ENCODE measurements around the gene FXYD6.
A peak's percentile ranks its signal among the peaks of the same experiment; 100 is the strongest.

Gene FXYD6

DNA sequence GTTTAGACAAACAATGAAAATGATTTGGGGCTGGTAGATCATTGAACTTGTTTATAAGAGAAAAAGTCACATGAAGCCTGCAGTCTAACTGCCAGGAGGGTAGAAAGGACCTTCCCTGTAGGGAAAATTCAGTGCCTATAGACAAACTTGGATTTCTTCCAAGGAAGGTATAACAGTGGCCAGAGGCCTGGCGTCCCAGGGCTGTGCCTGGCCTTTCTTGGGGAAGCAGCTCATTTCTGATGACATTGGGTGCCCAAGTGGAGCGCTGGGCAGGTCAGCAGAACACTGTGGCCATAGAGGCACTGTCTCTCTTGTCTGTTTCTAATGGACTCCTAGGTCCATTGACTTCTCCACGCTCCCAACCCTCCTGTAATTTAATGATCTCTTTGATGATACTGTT lies 6.6 kb upstream of the FXYD6 start:
- no peak for DNase-seq

- no peak for DNase-seq
These were observed 6.0 kb upstream of the FXYD6 start for GRCh38 chr11:117882311-117882905.

DNA sequence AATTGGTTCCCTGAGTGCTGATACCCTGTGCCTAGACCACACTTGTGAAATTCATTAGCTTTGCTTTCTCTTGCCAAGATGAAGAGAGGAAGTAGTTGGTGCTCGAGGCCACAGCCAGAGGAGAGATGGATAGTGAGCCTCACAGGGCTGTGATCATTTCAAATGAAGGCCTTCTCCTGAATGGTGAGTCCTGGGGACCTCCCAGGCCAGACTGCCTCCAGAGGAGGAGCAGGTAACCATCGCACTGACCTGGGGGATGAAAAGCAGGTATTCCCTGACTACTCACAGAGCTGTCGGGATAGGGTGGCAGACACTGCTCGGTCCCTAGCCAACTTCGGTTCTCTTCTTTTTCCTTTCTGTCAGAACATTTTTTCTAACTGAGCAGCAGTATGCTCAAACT lies 4.8 kb upstream of the FXYD6 start:
- DNase-seq, result no peak

DNA sequence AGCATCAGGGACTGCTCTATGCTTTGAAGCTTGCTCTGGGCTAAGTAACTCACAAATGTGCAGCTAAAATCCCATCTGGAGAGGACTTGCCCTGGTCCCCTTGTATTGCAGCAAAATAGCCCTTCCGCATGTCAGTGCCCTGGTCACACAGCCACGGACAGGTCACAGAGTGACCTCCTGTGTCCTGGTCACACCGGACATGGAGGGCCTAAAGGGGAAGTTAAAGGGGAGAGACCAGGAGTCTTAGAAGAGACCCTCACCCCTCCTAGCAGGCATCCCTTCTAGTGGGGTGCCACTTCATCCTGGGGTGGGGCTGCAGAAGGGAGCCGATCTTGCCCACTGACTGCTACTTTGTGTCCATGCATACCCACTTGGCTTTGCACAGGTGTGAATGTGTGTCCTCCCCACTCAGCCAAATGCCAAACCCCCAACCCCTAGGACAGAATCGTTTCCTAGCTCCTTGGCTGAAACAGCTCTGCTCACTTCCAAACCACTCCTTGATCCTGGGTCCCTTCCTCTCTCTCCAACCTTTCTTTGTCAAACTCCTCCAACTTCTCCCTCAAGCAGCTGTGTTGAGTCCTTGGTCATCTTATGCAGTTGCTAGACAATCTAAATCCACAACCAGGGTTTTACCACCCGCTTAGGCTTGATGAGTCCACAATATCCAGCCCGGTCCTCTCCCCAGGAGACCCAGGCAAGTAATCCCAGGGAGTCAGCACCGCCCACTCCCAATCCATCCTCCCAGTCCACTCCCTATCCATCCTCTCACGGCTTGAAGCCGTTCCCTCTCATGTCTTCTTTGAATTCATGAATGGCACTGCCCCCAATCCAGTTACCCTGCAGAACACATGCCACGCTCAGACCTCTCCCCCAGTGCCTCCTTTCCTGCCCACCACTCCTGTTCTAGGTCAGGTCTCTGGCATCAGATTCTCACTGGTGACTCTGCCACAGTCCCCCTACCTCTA lies 3.3 kb upstream of the FXYD6 start:
- DNase-seq, result no peak

DNA sequence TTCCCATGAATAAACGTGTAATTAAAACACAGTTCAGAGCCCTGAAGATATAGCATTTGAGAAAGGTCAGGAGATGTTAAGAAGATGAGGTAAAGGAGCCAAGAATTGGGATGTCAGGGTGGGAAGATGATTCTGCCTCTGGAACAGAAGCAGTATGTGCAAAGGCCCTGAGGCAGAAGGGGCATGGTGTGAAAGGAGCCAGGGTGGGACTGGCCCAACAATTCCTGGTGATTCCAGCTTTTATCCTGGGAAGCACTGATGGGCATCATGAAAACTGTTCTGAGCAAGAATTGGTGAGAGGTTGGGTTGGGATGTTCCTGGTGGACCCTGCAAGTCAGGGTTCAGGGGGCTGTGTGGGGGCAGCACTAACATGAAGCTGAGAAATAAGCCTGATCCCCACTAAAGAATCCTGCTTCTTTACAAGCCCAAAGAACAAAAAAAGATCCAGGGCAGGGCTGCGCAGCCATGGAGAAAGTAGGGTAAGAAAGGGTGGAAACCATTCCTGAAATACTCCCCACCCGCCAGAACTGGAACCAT lies 2.5 kb upstream of the FXYD6 start:
- DNase-seq, result no peak

DNA sequence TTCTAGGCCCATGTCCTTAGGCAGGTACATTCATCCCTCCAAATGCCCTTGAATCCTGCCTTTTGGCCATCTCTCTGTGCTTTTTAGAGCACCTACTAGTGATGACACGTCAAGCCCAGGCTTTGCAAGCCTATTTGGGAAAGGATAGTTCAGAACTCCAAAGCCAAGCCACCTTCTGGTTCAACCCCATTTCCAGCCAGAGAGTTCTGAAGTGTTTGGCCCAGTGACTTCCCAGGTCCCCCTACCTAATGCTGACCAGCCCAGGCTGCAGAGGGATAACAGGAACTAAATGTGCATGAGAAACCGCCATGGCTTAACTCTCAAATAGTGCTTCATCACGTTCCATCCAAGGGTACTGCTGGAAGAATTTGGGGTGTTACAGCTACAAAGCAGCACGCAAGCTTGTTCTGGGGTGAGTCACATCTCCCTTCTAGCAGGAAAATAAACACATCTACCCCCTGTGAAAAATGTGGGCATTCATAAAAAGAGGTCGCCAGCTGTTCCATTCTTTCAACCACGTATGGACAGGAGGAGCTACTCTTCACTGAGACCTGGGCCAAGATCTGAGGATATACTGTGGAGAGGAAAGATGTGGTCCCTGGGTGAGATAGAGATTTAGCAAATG lies 2.0 kb upstream of the FXYD6 start:
- no peak for DNase-seq

- no peak for DNase-seq
These were observed 794 bp upstream of the FXYD6 start for GRCh38 chr11:117877120-117877784.

GRCh38 chr11:117876059-117876340 lies 458 bp downstream of the FXYD6 start:
- no peak for DNase-seq

DNA sequence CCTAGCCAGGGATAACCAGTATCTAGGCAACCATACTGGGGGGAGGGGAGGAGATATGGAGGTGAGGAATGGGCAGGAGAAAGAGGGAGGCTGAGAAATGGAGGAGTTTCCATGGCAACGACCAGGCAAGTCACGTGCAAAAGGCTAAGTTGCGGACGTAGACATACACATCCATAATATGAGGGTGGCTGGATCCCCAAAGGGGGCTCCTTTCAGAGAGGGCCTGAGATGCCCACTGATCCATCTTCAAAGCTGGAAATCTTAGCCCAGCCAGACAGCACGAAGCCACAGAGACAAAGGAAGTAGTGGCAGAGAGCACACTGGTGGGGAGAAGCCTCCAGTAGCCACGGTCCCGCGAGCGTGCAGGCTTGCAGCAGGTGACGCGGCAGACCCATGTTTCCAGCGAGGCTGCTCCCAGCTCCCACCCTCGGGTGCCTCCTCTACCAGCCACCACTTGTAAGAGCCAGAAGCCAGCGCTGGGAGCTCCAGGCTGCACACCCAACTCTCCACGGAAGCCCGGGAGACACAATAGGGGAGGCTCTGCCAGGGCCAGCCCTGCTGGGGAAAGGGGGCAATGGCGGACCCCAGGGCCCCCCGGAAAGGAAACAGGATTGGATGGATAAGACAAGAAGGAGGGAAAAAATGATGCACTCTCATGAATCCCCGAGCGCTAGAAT lies 938 bp downstream of the FXYD6 start:
- DNase-seq, result no peak

- no peak for DNase-seq
These were observed 1.5 kb downstream of the FXYD6 start for GRCh38 chr11:117874910-117875381.

DNA sequence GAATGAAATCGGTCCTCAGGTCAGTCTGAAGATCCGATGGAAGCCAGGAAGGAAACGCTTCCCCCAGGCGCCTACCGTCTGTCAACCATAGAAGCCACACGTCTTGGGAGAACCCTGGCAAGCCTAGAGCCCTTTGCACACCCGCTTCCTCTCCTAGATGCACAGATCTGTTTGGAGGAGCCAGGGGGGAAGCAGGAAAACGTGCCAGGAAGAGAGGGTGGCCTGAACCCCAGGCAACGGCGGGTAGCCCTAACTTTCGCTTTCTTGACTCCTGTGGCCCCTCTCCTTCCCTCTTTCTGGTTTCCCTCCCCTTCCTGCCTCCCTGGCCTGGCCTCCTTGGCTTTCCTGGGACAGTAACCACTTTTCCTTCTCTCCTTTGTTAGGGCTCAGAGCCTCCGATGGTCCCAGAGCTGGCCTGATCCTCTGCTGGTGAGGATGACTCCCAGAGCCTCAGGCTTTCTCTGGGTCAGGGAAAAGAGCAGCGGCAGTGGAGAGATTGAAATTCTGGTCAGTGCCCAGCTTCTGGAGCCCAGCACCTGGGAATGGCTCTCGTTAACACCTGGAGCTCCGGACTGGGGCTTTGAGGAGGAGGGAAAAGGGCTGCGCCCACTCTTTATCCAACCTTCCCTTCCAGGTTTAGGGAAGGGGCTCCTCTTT lies 2.1 kb downstream of the FXYD6 start:
- no peak for DNase-seq

DNA sequence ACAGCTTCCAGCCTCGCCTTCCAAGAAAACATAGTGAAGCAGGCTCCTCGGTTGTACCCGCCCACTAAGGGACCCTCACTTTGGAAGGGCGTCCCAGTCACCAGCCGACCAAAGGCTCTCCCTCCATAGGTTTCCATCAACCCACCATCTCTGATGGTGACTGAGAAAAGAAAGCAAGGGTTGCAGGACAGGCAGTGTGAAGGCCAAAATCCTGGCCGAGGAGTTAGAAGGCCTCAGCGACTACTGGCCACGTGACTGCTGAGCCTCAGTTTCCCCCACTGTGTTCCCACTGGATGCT lies 2.7 kb downstream of the FXYD6 start:
- DNase-seq, result no peak

DNA sequence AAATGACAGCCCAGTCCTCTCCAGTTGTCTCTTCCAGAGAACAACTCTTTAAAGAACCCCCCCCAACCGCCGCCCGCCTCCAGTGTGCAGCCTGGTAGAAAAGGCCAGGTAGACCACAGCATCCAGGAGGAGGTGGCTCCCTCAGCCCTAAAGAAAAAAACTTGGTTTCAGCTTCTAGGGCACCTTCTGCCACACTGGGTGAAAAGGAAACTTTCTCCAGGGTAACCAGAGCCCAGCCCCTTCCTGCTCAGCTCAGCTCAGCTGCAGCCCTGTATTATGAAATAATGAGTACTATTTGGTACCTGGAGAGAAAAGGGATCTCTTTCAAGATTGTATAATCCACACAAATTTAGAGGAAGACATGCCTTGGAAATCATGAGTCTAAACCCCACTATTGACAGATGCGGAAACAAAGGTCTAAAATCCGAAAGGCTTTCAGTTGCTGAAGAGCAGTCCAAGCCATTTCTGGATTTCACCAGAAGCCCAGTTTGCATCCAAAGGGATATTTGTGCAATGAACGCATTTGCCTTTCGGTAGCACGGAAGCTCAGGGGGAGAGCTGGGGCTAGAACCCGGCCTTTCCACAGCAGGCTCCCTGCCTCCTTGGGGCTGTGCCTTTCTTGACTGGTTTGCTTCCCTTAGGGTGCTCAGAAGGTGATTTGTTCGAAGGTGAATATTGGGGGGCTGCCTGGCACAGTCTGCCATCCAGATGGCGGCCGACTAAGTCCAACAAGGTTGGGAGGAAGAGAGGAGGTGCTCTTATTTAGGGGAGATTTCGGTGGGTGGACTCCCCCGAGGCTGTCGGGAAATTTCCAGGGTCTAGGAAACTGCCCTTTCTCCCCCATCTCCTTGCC lies 3.3 kb downstream of the FXYD6 start:
- DNase-seq, result no peak

GRCh38 chr11:117872420-117872961 lies 4.0 kb downstream of the FXYD6 start:
- no peak for DNase-seq

GRCh38 chr11:117871784-117872183 lies 4.7 kb downstream of the FXYD6 start:
- DNase-seq, result no peak

- no peak for DNase-seq
These were observed 5.3 kb downstream of the FXYD6 start for GRCh38 chr11:117871160-117871559.

- DNase-seq, result peak; percentile 85
These were observed 6.1 kb downstream of the FXYD6 start for GRCh38 chr11:117870103-117870952.

GRCh38 chr11:117869604-117870003 lies 6.9 kb downstream of the FXYD6 start:
- DNase-seq, result no peak

DNA sequence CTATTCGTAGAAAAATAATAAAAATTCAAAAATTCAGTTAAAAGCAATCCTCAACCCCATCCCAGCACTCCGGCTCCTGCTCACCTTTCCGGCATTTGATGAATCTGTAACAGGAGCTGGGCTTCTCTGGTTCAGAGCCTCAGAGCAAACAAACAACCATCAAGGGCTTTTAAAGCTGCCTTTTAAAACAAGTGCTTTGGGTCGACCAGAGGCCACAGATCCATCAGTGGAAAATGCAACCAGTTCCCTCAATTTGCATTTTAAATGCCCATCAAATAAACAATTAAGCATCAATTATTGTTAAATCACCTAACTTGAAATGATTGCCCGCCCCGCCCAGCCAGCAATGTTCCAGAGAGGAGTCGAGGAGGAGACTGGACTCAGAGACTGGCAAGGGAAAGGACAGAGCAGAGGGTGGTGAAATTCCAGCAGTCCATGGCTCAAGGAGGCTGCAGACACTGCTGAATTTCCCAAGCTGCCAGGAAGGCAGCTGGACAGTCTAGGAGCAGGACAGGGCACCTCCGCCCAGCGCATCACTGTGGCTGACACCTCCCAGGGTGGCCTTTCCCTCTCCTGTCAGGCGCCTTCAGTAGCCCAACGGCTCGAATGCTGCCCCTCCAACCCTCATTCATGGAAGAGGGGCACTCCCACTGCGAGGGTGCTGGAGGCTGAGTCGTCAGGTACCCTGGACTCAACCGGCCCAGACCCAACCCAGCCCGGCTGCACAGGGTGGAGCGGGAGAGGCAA lies 7.5 kb downstream of the FXYD6 start:
- peak; percentile 80 for DNase-seq
